Adrenal gland (tissue), 12 donors: ENCODE measurements around the gene CASKIN2. TPM values are rescaled to one million over a fixed set of nuclear protein-coding genes. Genes with fewer than 3 reads are reported as not detected.

ENCODE experiments used
- DNase-seq, 7 donors: peaks; one replicate each; pipeline ENCODE4 v3.0.0-alpha.2; 2019 to 2020
- H3K27ac ChIP-seq, 5 donors: fragments of 200-600 bp; sonication (generic) in 4 of 5; 1 replicate in 3 of 5; 2 replicates in 2 of 5; pipeline versions ENCODE4 v1.5.1 to v1.8.0; 2016 to 2020; ENCODE audit warnings: mild to moderate bottlenecking in 1 of 5
- H3K27me3 ChIP-seq: fragments of 200-600 bp; 2 replicates; pipeline ENCODE4 v1.8.0; 2021
- H3K36me3 ChIP-seq, 2 donors: fragments of 200-600 bp; replicated peaks in 1 of 2; 1 replicate in 1 of 2; 2 replicates in 1 of 2; pipeline versions ENCODE4 v1.5.1 to v1.8.0; 2018 to 2022
- H3K4me1 ChIP-seq, 2 donors: fragments of 200-600 bp; replicated peaks in 1 of 2; 1 replicate in 1 of 2; 2 replicates in 1 of 2; pipeline versions ENCODE4 v1.5.1 to v1.8.0; 2018 to 2021
- H3K4me3 ChIP-seq, 4 donors: fragments of 200-600 bp; sonication (generic) in 3 of 4; one replicate each; pipeline ENCODE4 v1.5.1; 2016 to 2018
- H3K9me3 ChIP-seq, 3 donors: fragments of 200-600 bp; sonication (generic) in 1 of 3; replicated peaks in 1 of 3; 1 replicate in 2 of 3; 2 replicates in 1 of 3; pipeline versions ENCODE4 v1.5.1 to v1.8.0; 2016 to 2021
- CTCF ChIP-seq, 6 experiments: fragments of 450-650 bp in 4 of 6; fragments of 200-600 bp in 2 of 6; sonication (generic) in 1 of 6; IDR thresholded peaks; 1 replicate in 5 of 6; 2 replicates in 1 of 6; pipeline versions ENCODE4 v1.5.1 to v1.8.0; 2016 to 2021; ENCODE audit warnings: antibody characterized with exemption in 6 of 6, mild to moderate bottlenecking in 2 of 6, moderate library complexity in 1 of 6
- POLR2A ChIP-seq, 2 donors: fragments of 450-650 bp; IDR thresholded peaks; one replicate each; pipeline ENCODE4 v1.6.1; 2017; ENCODE audit warnings: antibody characterized with exemption in 2 of 2, mild to moderate bottlenecking in 2 of 2, moderate library complexity in 1 of 2
- WGBS, 4 donors: extraction: QIAGEN DNeasy Blood & Tissue Kit in 2 of 4; methylation state at CpG; one replicate each; pipeline versions ENCODE4 v1.1.5 to v1.1.7; 2013 to 2017; 5-methylcytosine and 5-hydroxymethylcytosine counted together
- intact Hi-C, 2 donors: fragments of 100-400 bp; cut with DNase I; formaldehyde crosslinking; loops; one replicate each; pipeline versions ENCODE4 v1.14.1 to v1.15.0; 2022 to 2023
- polyA plus RNA-seq, 3 donors: library from polyadenylated mRNA; stranded (reverse); fragments of 200-250 nt in 2 of 3; fragments of 350-450 nt in 1 of 3; fragmentation: Illumina TruSeq in 1 of 3; extraction: RNeasy Lipid Tissue Mini Kit (QIAGEN cat#74804) in 1 of 3; gene quantifications; one replicate each; pipeline ENCODE4 v1.2.3, GENCODE V29; 2013 to 2014
- total RNA-seq, 9 donors: library from RNA; depleted of rRNA in 4 of 9; stranded (reverse); fragments of >200 nt in 4 of 9; fragments of 120-200 nt in 1 of 9; fragmentation: NEBNext Ultra II Directional in 1 of 9; extraction: Animal tissue kit (Norgen Biotek cat#: 25700) in 1 of 9; gene quantifications; one replicate each; pipeline versions ENCODE4 v1.1.0 to v1.2.4, GENCODE V29; 2013 to 2023
- donor health status: healthy with polysubstance abuse.
- donor health status: Bipolar disorder and iron deficiency.
- donor health status: DM: yes; HTN: yes; CAD: no.
- donor health status: DM: no; HTN: no; CAD: no.
- donor health status: DM: no; HTN: no; CAD: no.
- donor health status: DM: yes; HTN: yes; CAD: no.

Gene CASKIN2
- total and polyA plus RNA-seq, 12 donors: 10.1 to 90.8 (median 35.3) TPM

GRCh38 chr17:75558666-75559530, 43.6 kb upstream of the CASKIN2 start:
- Histone ChIP-seq H3K36me3 (no peaks in the 10 kb centered on the region), H3K27ac (no peak overlapping the region), H3K4me3 (no peak overlapping the region), H3K27me3 (no peaks in the 10 kb centered on the region), H3K4me1 (peaks cover 13 to 17% of the 10 kb centered on the region in 2 donors), H3K9me3 (no peaks in the 10 kb centered on the region)
- 85 to 98% (median 91%) methylated on average over 26 to 35 of the region's 38 CpGs for WGBS, 4 donors
- TF ChIP-seq POLR2A (IDR thresholded peaks at IDR 0.05): no peak
- TF ChIP-seq CTCF (IDR thresholded peaks at IDR 0.05): no peak
- intact Hi-C loops: no loop called here
- DNase-seq: no peak

- TF ChIP-seq POLR2A (IDR thresholded peaks at IDR 0.05): no peak
- no peak for TF ChIP-seq CTCF (IDR thresholded peaks at IDR 0.05)
- H3K9me3 ChIP-seq: no peaks in the 10 kb centered on the region
- H3K27ac ChIP-seq: peak overlapping the region in 2 of 5 donors; percentile 56 to 70
- H3K4me3 ChIP-seq: no peak overlapping the region
- no peaks in the 10 kb centered on the region for H3K36me3 ChIP-seq
- peak in 1 of 7 donors; percentile 21 for DNase-seq
- 62 to 87% (median 82%) methylated on average over 5 to 18 of the region's 18 CpGs for WGBS, 4 donors
- H3K27me3 ChIP-seq: no peaks in the 10 kb centered on the region
- intact Hi-C loops: no loop called here
- H3K4me1 ChIP-seq: peaks cover 13 to 17% of the 10 kb centered on the region in 2 donors
These were observed 42.7 kb upstream of the CASKIN2 start for GRCh38 chr17:75557852-75558665.

DNA sequence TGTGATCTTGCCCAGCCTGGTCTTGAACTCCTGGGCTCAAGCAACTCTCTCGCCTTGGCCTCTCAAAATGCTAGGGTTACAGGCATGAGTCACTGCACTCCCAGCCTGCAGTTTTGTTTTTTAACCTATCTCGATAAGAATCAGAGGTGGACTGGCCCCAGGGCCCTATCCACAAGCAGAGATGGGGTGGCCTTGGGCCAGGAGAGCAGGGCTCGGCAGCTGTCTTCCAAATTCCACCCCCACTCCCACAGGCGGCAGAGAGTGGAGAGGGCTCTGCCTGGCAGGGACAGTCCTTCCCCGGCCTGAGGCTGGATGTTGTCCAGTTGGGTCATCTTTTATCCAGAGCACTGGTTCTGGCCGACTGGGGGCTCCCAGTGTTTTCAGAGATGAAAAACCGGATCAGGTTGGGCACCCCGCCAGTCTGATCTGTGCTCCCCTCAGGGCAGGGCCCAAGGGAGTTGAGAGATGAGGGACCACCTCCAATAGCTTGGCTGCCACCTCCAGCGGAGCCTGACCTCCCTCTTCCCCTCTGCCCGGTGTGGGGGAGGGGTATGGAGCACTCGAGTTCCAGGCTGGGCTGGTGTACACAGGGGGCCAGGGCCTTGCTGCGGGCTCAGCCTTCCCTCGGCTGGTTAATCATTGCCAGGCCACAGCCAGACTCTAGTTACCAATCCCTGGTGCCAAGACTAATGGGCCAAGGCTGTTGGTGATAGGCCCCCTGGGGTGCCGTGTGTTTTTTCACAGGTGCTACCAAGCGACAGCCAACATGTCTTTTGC, 41.9 kb upstream of the CASKIN2 start:
- peak in 1 of 2 donors; percentile 48 for TF ChIP-seq POLR2A (IDR thresholded peaks at IDR 0.05)
- no peak for TF ChIP-seq CTCF (IDR thresholded peaks at IDR 0.05)
- Histone ChIP-seq H3K36me3 (no peaks in the 10 kb centered on the region), H3K4me1 (peaks cover 13 to 17% of the 10 kb centered on the region in 2 donors), H3K27ac (peak overlapping the region in 4 of 5 donors; percentile 18 to 70 (median 44)), H3K9me3 (no peaks in the 10 kb centered on the region), H3K4me3 (no peak overlapping the region), H3K27me3 (no peaks in the 10 kb centered on the region)
- 38 to 57% (median 43%) methylated on average over 10 to 15 of the region's 15 CpGs for WGBS, 4 donors
- peak; percentile 80 to 95 (median 94) for DNase-seq
- intact Hi-C loops: no loop called here
